Osteocyte (in vitro differentiated cells): Measurements from ENCODE around the gene SP5. TPM values are rescaled to one million over a fixed set of nuclear protein-coding genes. Genes with fewer than 3 reads are reported as not detected.

Experiments used
- DNase-seq: peaks from one replicate; pipeline ENCODE4 v3.0.0; 2021; ENCODE audit warnings: mixed read lengths; ENCODE audit not compliant: unreplicated experiment; ENCODE audit errors: extremely low spot score
- H3K27ac Mint-ChIP-seq: one replicate; pipeline ENCODE4 v1.8.0; 2021; ENCODE audit warnings: mild to moderate bottlenecking, mixed read lengths; ENCODE audit not compliant: unreplicated experiment
- H3K27me3 Mint-ChIP-seq: one replicate; pipeline ENCODE4 v1.8.0; 2021; ENCODE audit warnings: mixed read lengths; ENCODE audit not compliant: unreplicated experiment
- H3K36me3 Mint-ChIP-seq: one replicate; pipeline ENCODE4 v1.8.0; 2021; ENCODE audit warnings: mixed read lengths; ENCODE audit not compliant: unreplicated experiment
- H3K4me1 Mint-ChIP-seq: one replicate; pipeline ENCODE4 v1.8.0; 2021; ENCODE audit warnings: mixed read lengths; ENCODE audit not compliant: unreplicated experiment
- H3K4me3 Mint-ChIP-seq: one replicate; pipeline ENCODE4 v1.8.0; 2021; ENCODE audit warnings: mild to moderate bottlenecking, moderate library complexity, mixed read lengths; ENCODE audit not compliant: unreplicated experiment
- H3K9me3 Mint-ChIP-seq: one replicate; pipeline ENCODE4 v1.8.0; 2021; ENCODE audit warnings: mixed read lengths; ENCODE audit not compliant: unreplicated experiment
- total RNA-seq: library from RNA; stranded (reverse); gene quantifications from 2 replicates; pipeline ENCODE4 v1.2.1, GENCODE V29; 2021
- TF ChIP-seq, protein P1 (sequence below): fragments of 200-600 bp; sonication (generic); IDR thresholded peaks from 2 replicates; pipeline ENCODE4 v1.5.0; 2021; ENCODE audit warnings: antibody characterized with exemption, mild to moderate bottlenecking, moderate library complexity

The SP5 gene
- total RNA-seq, 1 donor from 2014 or later: not detected

DNA sequence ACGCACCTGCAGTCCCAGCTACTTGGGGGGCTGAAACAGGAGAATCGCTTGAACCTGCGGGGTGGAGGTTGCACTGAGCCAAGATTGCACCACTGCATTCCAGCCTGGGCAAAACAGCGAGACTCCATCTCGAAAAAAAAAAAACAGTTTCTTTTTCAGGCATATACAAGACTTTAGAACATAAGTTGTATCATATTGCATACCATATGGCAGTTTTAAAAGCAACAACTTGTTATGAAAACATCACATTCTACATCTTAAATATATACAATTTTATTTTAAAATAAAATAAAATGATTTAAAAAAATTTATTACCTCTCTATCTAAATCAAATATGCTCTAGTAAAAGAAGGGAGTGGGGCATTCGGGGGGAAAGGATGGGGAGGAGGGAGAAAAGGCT lies 39.4 kb upstream of the SP5 start:
- no peak overlapping the region for H3K27ac Mint-ChIP-seq
- TF ChIP-seq, protein P1, sequence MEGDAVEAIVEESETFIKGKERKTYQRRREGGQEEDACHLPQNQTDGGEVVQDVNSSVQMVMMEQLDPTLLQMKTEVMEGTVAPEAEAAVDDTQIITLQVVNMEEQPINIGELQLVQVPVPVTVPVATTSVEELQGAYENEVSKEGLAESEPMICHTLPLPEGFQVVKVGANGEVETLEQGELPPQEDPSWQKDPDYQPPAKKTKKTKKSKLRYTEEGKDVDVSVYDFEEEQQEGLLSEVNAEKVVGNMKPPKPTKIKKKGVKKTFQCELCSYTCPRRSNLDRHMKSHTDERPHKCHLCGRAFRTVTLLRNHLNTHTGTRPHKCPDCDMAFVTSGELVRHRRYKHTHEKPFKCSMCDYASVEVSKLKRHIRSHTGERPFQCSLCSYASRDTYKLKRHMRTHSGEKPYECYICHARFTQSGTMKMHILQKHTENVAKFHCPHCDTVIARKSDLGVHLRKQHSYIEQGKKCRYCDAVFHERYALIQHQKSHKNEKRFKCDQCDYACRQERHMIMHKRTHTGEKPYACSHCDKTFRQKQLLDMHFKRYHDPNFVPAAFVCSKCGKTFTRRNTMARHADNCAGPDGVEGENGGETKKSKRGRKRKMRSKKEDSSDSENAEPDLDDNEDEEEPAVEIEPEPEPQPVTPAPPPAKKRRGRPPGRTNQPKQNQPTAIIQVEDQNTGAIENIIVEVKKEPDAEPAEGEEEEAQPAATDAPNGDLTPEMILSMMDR: no peak
- H3K4me1 Mint-ChIP-seq: no peaks in the 10 kb centered on the region
- H3K36me3 Mint-ChIP-seq: no peaks in the 10 kb centered on the region
- no peak for DNase-seq
- no peaks in the 10 kb centered on the region for H3K9me3 Mint-ChIP-seq
- H3K4me3 Mint-ChIP-seq: no peak overlapping the region
- peaks cover 13% of the 10 kb centered on the region for H3K27me3 Mint-ChIP-seq

DNA sequence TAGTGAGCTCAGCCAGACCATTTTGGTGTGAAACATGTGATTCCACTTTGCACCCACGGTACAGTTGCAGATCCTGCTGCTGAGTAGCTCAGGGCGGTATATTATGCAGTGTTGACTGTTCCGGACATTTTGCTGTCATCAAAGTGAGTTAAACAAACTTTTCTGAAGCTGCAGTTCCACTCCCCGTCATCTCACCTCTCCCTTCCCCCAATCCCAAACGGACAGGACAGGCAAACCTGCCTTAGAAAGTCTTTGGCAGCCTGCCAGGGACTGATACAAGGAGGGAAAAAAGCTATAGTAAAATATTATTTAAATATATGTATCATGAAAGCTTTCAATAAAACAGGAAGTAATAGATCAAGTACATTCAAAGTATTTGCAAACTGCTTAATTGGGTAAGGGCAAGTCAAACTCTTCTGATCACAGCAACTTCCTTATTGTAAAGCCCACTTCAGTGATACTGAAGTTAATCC lies 35.5 kb upstream of the SP5 start:
- Mint-ChIP-seq H3K4me1 (no peaks in the 10 kb centered on the region), H3K27ac (no peak overlapping the region), H3K36me3 (no peaks in the 10 kb centered on the region), H3K4me3 (no peak overlapping the region), H3K9me3 (no peaks in the 10 kb centered on the region), H3K27me3 (peaks cover 18% of the 10 kb centered on the region)
- TF ChIP-seq, protein P1: no peak
- DNase-seq: no peak

DNA sequence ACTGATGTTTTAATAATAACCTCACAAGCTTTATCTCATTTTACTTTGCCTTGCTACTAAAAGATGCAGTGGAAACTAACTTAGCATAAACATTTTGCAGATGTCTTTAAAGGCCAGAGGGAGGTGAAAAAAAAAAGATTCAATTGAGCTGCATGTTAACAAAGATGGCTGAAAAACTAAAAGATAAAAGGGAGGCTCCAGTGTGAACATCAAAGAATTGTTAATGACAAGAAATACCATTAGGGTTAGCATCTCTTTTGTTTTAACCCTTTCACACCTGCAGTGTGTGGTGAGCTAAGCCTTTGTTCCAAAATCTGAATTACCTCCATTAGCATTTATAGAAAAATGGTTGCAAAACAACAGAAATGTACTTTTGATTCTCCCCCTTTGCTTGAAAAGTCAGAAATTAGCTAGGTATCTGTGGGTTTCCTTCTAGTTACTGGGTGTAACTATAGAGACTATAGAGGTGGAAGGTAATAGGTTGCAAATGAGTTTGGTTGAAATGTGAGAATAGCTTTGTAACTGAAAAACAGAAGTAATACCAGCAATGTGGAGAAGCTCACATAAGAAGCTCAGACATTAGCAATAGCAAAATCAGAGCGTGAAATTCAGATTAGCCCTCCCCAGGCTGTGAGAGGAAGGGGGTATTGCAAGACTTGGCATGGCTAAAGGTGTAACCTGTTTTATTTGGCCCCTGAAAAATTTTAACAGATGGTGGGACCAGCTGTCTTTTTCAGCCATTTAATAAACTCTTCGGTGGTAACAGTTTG lies 34.8 kb upstream of the SP5 start:
- no peak overlapping the region for H3K27ac Mint-ChIP-seq
- peaks cover 18% of the 10 kb centered on the region for H3K27me3 Mint-ChIP-seq
- TF ChIP-seq, protein P1: no peak
- H3K4me1 Mint-ChIP-seq: no peaks in the 10 kb centered on the region
- no peak for DNase-seq
- no peaks in the 10 kb centered on the region for H3K9me3 Mint-ChIP-seq
- H3K4me3 Mint-ChIP-seq: no peak overlapping the region
- H3K36me3 Mint-ChIP-seq: no peaks in the 10 kb centered on the region

DNA sequence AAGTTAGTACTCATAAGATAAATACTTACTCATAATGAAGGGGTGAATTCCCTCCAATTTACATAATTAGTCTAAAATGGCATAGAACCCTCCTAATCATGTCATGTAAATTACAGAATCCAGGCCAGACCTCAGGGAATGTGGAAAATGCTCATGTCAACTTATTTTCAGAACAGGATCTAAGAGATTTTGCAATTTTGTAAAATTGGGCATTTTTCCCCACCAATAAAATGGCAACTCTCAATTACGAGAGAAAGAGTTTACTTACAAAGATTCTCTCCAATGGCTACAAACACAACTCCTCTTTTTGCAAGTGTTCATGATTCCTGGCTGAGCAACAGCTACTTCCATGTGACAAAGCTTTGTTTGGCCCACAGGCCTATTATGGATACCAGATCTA lies 33.8 kb upstream of the SP5 start:
- DNase-seq: no peak
- Mint-ChIP-seq H3K36me3 (no peaks in the 10 kb centered on the region), H3K4me1 (no peaks in the 10 kb centered on the region), H3K27ac (no peak overlapping the region), H3K4me3 (no peak overlapping the region), H3K27me3 (peaks cover 25% of the 10 kb centered on the region), H3K9me3 (no peaks in the 10 kb centered on the region)
- TF ChIP-seq, protein P1: no peak

DNA sequence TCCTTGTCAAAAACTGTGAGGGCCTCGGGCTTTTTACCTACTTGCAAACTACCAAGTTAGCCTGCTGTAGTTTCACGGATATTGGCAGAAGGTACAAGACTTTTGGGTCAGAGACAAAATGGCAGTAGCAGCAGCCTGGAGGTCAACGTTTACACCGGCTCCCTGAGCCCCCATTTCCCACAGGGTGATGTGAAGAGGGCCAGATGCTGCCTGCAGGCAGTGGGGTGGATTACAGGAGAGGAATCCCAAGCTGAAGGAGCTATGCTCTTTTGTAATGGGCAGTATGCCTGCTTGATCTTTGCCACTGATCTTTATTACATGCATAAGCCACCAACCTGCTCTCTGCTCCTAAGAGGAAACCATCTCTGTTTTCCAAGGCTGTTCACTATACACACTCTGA lies 29.5 kb upstream of the SP5 start:
- H3K36me3 Mint-ChIP-seq: no peaks in the 10 kb centered on the region
- H3K27me3 Mint-ChIP-seq: peaks cover 22% of the 10 kb centered on the region
- H3K27ac Mint-ChIP-seq: no peak overlapping the region
- no peak overlapping the region for H3K4me3 Mint-ChIP-seq
- no peaks in the 10 kb centered on the region for H3K4me1 Mint-ChIP-seq
- TF ChIP-seq, protein P1: no peak
- no peak for DNase-seq
- H3K9me3 Mint-ChIP-seq: no peaks in the 10 kb centered on the region
